Effector memory CD8-positive, alpha-beta T cell (primary cell): ENCODE data around the gene BCAS3.

ENCODE experiments used
- ATAC-seq: fragments of 150-1000 bp; cut with Tn5 transposase; replicated peaks from 2 replicates; pipeline ENCODE4 v1.10.0; 2021; ENCODE audit warnings: mild to moderate bottlenecking, moderate library complexity
- DNase-seq, 3 experiments: peaks; one replicate each; pipeline ENCODE4 v3.0.0; 2021
- H3K27ac Mint-ChIP-seq, 2 donors: one replicate each; pipeline ENCODE4 v1.8.0; 2022; ENCODE audit warnings: mild to moderate bottlenecking in 2 of 2, mixed read lengths in 2 of 2, moderate library complexity in 2 of 2
- H3K27me3 Mint-ChIP-seq, 2 donors: one replicate each; pipeline ENCODE4 v1.8.0; 2022; ENCODE audit warnings: mixed read lengths in 2 of 2
- H3K36me3 Mint-ChIP-seq: one replicate; pipeline ENCODE4 v1.8.0; 2022; ENCODE audit warnings: mild to moderate bottlenecking, moderate library complexity, mixed read lengths; ENCODE audit not compliant: insufficient read depth
- H3K4me1 Mint-ChIP-seq, 2 donors: one replicate each; pipeline ENCODE4 v1.8.0; 2022; ENCODE audit warnings: low read depth in 2 of 2, mixed read lengths in 2 of 2
- H3K4me3 Mint-ChIP-seq, 2 donors: one replicate each; pipeline ENCODE4 v1.8.0; 2022; ENCODE audit warnings: mild to moderate bottlenecking in 2 of 2, mixed read lengths in 2 of 2, moderate library complexity in 2 of 2
- H3K9me3 Mint-ChIP-seq, 2 donors: one replicate each; pipeline ENCODE4 v1.8.0; 2022; ENCODE audit warnings: mixed read lengths in 2 of 2

The BCAS3 gene

DNA sequence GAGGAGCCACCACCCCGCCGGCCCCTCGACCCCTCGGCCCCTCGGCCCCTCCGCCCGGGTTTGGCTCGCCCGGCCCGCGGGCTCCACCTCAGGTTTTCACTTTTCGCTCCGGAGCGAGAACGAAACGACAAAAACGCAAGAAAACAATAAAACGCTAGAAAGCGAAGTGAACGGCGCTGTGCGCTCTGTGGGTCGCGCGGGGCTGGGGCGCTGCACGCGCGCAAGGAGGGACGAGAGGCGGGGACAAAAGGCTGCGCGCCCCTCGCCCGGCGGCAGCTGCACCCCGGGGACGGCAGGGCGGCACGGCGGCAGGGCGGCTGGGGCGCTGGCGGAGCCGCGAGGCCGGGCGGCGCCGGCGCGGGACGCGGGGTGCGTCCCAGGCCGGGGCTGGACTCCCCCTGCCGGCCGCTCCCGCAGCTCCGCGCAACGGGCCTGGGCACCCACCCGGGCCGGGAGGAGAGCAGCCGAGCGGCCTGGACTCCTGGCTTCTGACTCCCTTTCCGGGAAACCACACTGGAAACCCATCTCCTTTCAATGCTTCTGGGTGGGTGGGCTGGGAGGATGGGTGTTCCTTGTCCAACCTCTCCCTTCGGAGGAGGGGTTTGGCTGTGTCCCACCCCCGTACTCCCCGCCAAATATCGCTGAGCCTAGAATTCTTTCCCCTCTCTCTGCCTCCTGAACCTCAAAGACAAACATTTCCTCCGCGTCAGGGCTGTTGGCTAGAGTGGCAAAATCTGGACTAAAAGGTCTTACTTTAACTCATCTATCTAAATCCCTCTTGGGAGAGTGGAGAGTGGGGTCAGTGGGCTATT lies 731.9 kb downstream of the BCAS3 start:
- peak in 1 of 3 experiments; percentile 34 for DNase-seq
- Mint-ChIP-seq H3K4me1 (peaks cover 12 to 19% of the 10 kb centered on the region in 2 donors), H3K27me3 (peaks cover 42 to 50% of the 10 kb centered on the region in 2 donors), H3K36me3 (peaks cover 9% of the 10 kb centered on the region), H3K4me3 (peak overlapping the region; percentile 77 to 81), H3K9me3 (no peaks in the 10 kb centered on the region), H3K27ac (no peak overlapping the region)
- peak; percentile 25 for ATAC-seq

DNA sequence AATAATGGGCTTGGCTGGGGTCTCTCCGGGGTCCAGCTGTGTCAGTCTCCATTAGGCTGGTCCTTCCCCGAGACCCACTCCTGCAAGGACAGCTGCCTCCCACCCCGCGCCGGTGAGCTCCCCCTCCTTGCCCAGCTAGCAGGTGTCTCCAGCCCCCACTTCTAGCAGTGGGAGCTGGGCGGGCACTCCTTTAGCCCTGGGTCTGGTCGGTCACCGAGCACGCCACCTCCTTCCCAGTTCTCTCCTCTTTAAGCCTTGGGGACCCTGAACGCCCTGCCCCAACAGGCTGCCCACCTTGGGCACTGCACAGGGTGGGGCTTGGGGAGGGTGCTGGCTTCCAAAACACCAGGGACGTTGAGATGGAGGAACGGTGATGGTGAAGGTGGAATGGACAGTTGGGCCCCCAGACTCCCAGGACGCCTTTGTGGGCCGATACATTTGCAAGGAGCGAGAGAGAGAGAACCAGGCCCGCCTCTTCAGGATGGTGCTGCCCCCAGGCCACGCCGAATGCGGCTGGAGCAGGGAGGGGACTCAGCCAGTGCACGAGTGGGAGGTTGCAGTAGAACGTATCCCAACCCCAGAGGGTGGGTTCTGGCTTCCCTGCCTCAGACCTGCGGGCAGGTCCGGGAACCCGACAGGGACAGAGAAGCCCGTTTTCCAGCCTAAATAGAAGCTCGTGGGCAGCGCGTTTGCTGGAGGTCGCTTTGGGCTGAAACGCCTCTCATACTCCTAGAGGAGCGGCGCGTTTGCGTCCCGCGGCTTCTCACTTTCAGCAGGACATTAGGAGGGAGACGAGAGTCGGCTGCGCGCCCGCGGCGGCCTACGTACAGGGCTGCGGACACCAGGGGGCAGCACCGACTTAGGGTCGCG lies 732.7 kb downstream of the BCAS3 start:
- no peaks in the 10 kb centered on the region for H3K9me3 Mint-ChIP-seq
- H3K27me3 Mint-ChIP-seq, result peaks cover 42 to 50% of the 10 kb centered on the region in 2 donors
- peaks cover 12 to 19% of the 10 kb centered on the region in 2 donors for H3K4me1 Mint-ChIP-seq
- peak overlapping the region; percentile 77 to 81 for H3K4me3 Mint-ChIP-seq
- peaks cover 9% of the 10 kb centered on the region for H3K36me3 Mint-ChIP-seq
- no peak overlapping the region for H3K27ac Mint-ChIP-seq
- ATAC-seq (peak; percentile 67), DNase-seq (peak; percentile 77 to 80 (median 79))

DNA sequence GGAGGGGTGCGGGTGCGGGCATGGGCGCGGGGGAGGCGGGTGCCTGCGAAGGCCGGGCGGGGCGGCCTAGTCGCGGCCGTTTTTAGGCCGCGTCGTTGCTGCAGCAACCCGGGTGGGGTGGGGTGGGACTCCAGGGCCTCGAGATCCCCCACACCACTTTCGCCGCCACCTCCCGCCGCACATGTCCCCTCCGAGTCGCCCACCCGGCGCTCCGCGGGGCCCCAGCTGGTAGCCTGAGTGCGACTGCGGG lies 733.3 kb downstream of the BCAS3 start:
- DNase-seq (no peak), ATAC-seq (no peak)
- Mint-ChIP-seq H3K4me3 (peak overlapping the region; percentile 77 to 81), H3K27me3 (peaks cover 41 to 51% of the 10 kb centered on the region in 2 donors), H3K27ac (no peak overlapping the region), H3K4me1 (peaks cover 12 to 19% of the 10 kb centered on the region in 2 donors), H3K36me3 (peaks cover 9% of the 10 kb centered on the region), H3K9me3 (no peaks in the 10 kb centered on the region)

DNA sequence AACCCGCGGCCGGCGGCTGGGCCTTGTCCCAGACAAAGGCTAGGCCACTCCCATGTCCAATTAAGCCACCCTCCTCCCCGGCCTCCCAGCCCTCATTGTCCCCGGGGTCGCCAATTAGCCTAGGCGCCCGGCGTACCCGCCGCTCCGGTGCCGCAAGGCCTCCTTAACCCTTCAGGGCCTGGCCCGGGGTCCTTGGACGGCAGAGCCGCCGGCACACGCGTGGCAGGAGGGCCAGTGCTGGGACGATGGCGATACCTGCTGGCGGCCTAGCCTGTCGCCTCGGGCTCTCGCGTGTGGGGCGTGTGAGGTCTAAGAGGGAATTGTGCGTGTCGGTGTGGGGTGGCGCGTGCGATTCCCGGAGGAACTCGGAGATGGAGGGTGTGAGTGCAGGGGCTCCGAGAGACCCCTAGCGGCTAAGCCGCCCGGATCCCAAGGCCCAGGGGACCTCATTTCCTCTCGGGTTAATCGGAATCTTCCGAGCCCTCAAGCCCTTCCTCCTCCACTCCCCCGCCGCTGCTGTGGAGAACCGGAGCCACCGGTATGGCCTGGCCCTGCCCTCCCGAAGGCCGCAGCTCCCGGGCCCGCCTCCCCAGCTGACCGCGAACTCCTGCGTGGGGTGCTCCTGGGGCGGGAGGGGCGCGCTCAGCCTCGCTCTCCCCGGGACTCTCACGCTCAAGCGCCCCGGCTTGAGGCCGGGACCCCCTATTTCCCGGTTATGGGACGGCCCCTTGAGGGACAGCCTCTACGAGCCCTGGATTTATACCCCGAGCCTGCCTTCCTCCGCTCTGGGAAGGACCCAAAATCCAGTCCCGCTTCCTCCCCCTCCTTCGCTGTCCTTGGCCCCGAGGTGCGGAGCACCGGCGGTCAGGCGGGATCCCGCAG lies 733.9 kb downstream of the BCAS3 start:
- Mint-ChIP-seq H3K36me3 (peaks cover 9% of the 10 kb centered on the region), H3K27ac (no peak overlapping the region), H3K4me1 (peaks cover 12 to 19% of the 10 kb centered on the region in 2 donors), H3K4me3 (peak overlapping the region; percentile 77 to 81), H3K9me3 (no peaks in the 10 kb centered on the region), H3K27me3 (peaks cover 36 to 51% of the 10 kb centered on the region in 2 donors)
- DNase-seq (no peak), ATAC-seq (peak; percentile 8)

DNA sequence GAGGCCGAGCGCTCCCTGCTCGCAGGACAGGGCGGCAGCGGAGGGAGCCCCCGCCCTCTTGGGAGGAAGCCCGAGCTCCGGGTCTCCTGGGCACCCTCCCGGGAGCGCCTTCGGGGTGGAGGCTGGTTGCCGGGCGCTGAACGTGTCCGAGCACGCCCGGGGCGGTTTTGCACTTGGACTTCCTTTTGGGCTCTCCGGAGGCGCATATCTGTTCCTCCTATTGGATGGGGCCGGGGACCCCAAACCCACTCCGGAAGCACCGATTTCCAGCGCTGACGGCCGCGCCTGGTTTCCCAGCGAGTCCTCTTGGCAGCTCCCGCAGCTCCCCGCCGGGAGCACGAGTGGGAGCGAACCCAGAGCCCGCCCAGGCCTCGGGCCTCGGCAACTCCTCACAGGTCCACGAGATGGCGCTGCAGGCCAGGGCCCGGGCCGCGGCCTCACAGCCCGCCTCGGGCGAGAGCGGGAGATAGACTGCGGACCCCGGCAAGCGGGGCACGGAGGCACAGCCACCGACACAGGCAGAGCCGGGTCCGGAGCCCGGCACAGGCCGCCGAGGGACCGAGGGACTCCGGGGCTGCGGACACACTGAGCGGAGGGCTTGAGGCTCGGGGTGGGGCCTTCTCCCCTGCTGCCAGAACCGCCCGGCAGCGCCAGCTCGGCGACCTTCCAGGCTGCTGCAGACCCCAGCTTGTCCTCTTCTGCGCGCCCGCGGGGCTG lies 734.6 kb downstream of the BCAS3 start:
- no peaks in the 10 kb centered on the region for H3K9me3 Mint-ChIP-seq
- H3K27me3 Mint-ChIP-seq, result peaks cover 28 to 51% of the 10 kb centered on the region in 2 donors
- ATAC-seq, result peak; percentile 79
- peak; percentile 77 to 86 (median 83) for DNase-seq
- peaks cover 12 to 21% of the 10 kb centered on the region in 2 donors for H3K4me1 Mint-ChIP-seq
- peaks cover 9% of the 10 kb centered on the region for H3K36me3 Mint-ChIP-seq
- peak overlapping the region; percentile 77 to 81 for H3K4me3 Mint-ChIP-seq
- no peak overlapping the region for H3K27ac Mint-ChIP-seq

DNA sequence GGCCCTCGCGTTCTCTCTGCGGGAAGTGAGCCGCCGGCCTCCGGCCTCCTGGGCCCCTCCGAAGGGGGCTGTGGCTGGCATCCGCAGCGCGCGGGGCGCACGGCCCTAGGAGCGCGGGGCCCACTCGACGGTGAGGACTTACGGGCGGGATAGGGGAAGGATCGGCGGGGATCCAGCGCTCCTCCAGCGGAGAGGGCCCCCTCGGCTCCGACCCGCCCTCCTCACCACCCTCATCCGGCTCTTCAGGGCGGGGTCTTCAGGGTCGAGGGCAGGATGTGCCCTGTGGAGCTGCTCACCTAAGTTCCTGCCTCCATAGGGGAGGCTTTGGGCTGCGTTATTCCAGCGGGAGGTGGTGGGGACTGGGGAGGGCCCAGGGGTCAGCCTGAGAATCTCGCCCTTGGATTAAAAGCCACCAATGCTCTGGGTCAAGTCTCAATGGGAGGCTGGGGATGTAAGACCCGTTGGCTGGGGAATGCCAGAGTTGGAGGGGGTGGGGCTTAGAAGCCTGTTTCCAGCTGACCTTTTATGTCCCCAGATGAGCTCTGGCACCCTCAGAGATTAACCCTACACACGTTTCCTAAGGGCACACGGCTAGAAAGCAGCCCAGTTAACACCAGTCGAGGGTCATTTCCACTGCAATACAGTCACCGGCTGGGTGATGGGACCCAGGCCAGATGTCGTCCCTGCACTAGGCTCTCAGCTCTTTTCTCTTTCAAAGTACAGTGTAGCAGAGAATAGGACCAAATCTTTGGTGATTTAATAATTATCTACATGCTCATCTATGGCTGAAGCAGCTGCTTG lies 735.4 kb downstream of the BCAS3 start:
- H3K4me3 Mint-ChIP-seq, result peak overlapping the region; percentile 73 to 77
- peaks cover 12 to 21% of the 10 kb centered on the region in 2 donors for H3K4me1 Mint-ChIP-seq
- no peak for ATAC-seq
- peaks cover 9% of the 10 kb centered on the region for H3K36me3 Mint-ChIP-seq
- H3K27ac Mint-ChIP-seq, result no peak overlapping the region
- no peaks in the 10 kb centered on the region for H3K9me3 Mint-ChIP-seq
- DNase-seq, result no peak
- H3K27me3 Mint-ChIP-seq, result peaks cover 20 to 51% of the 10 kb centered on the region in 2 donors

DNA sequence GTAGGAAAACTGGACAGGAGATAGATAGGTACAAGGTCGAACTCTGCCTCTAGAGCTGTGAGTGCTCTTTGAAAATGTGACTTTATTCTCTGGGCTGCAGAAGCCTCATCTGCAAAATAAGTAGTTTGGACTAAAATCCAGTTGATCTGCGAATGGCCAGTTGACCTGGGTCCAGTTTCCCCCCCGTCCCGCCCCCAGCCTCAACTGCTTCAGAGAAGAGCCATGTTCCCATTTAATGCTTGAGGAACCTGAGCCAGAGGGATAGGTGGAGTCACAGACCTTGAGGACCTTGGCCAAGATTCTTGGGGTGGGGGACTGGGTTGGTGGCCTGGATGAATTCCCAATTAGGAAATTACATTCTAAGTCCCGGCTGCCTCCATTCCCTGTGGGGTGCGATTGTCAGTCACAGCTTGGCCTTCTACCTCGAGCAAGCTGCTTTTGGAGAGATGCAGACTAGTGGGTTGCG lies 736.0 kb downstream of the BCAS3 start:
- ATAC-seq, result no peak
- Mint-ChIP-seq H3K27ac (no peak overlapping the region), H3K4me3 (peak overlapping the region; percentile 73 to 77), H3K36me3 (peaks cover 6% of the 10 kb centered on the region), H3K4me1 (peaks cover 9 to 16% of the 10 kb centered on the region in 2 donors), H3K27me3 (peaks cover 14 to 51% of the 10 kb centered on the region in 2 donors), H3K9me3 (no peaks in the 10 kb centered on the region)
- no peak for DNase-seq

DNA sequence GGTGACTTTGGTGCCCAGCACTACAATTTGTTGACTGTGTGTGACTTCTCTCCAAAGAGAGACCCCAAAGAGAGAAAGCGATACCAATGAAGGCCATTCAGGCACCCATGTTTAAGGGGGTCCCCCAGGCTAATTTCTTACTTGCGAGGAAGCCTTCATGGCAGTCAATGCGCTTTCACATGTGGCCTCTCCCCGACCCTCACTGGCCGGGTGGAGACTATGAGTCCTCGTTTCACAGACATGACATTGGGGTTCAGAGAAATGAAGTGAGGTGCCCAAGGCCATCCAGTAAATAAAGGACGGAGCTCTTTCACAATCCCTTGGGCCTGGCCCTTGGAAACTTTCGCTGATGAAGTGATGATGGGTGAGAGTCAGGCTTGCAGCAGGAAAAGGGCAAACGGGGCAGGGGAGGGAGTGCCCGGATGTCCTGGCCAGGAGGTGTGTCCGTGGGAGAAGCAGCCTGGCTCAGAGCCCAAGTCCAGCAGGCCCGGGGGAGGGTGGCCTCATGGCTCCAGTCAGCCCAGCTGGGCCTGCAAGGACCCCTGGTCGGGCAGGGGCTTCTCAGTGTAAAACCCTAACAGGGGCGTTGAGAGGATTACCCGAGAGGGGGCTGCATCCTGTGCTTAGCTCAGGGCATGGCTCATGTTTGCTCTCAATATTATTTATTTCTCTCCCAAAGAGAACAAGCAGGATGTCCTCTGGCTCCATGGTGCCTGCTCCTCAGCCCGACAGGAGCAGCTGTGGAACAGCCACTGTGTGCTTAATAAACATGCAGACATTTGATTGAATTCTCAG lies 736.7 kb downstream of the BCAS3 start:
- Mint-ChIP-seq H3K36me3 (peaks cover 5% of the 10 kb centered on the region), H3K4me3 (no peak overlapping the region), H3K27me3 (peaks cover 16 to 51% of the 10 kb centered on the region in 2 donors), H3K4me1 (peaks cover 7 to 14% of the 10 kb centered on the region in 2 donors), H3K9me3 (no peaks in the 10 kb centered on the region), H3K27ac (no peak overlapping the region)
- ATAC-seq (no peak), DNase-seq (no peak)

DNA sequence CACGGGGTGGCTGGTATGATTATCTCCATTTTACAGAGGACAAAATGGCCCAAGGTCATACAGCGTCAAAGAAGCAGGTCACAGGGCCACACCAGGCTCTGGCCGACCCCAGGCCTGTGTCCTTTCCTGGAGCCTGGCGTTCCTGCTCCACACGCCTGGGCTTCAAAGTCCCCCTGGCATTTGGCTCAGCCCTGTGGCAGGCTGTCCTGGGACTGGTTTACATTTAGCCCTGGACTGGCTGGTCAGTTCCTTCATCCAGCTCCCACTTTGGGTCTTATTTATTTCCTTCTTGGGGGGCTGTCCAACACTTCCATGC lies 737.2 kb downstream of the BCAS3 start:
- H3K27me3 Mint-ChIP-seq, result peaks cover 18 to 52% of the 10 kb centered on the region in 2 donors
- no peak overlapping the region for H3K27ac Mint-ChIP-seq
- H3K9me3 Mint-ChIP-seq, result no peaks in the 10 kb centered on the region
- peaks cover 5% of the 10 kb centered on the region for H3K36me3 Mint-ChIP-seq
- peaks cover 7 to 12% of the 10 kb centered on the region in 2 donors for H3K4me1 Mint-ChIP-seq
- no peak for ATAC-seq
- no peak overlapping the region for H3K4me3 Mint-ChIP-seq
- DNase-seq, result no peak

DNA sequence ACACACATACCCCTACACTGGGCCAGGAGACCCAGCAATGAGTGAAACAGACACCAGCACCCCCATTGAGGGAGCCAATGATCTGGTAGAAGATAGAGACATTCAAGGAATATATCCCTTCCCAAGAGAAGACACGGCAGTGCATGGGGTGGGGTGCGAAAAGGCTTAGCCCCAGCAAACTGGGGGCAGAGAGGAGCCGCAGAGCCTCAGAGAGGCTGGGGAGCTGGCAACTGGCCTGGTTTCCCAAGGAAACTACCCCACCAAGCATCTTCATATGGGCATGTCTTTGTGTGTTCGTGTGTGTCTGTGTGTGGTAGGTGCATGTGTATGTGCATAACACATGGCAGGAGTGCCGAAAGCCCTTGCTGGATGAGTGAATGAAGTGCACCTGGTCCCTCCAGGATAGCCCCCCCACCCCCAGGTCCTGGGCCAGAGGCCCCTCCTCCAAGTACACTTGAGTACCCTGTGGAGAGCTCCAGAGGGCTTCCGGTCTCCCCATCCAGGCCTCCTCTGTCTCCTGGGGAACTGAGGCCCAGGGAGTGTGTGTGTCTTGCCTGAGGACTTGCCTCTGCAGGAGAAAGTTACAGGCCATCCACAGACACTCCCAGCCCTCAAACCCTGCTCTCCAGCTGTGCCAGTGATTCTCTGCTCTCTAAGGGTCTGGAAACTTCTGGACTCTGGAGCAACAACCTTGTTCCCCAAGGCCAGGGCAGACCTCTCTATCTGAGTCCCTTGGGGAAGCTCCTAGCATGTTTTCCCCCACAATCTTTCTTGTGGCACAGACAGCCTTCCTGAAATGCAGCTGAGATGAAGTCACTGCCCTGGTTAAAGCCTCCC lies 737.9 kb downstream of the BCAS3 start:
- Mint-ChIP-seq H3K9me3 (no peaks in the 10 kb centered on the region), H3K4me1 (peaks cover 2 to 5% of the 10 kb centered on the region in 2 donors), H3K4me3 (no peak overlapping the region), H3K27ac (no peak overlapping the region), H3K36me3 (peaks cover under 1% of the 10 kb centered on the region), H3K27me3 (peaks cover 18 to 52% of the 10 kb centered on the region in 2 donors)
- DNase-seq (no peak), ATAC-seq (no peak)

DNA sequence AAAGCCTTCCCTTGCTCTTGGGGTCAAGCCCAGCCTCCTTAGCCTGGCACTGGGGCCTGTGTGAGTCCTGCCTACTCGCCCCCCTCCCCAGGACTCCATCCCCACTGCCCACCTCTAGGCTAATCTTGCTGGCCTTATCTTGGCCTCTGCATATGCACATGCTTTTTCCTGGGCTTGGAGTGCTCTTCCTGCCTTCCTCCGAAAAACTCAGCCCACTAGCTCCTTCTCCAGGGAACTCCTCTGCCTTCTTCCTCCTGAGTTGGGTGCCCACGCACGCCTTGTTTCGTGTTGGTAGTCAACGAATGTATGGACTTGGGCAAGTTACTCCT lies 738.5 kb downstream of the BCAS3 start:
- DNase-seq (no peak), ATAC-seq (no peak)
- Mint-ChIP-seq H3K4me1 (peaks cover 0 to 4% of the 10 kb centered on the region in 2 donors), H3K36me3 (no peaks in the 10 kb centered on the region), H3K4me3 (no peak overlapping the region), H3K27me3 (peaks cover 21 to 55% of the 10 kb centered on the region in 2 donors), H3K9me3 (no peaks in the 10 kb centered on the region), H3K27ac (no peak overlapping the region)
